HEK293T (cell line): Measurements from ENCODE around the gene CIDEA.

Experiments
- FOXA1 ChIP-seq: fragments of 450-650 bp; IDR thresholded peaks from 2 replicates; pipeline ENCODE4 v1.6.1; 2016; ENCODE audit warnings: mild to moderate bottlenecking
- TF ChIP-seq, protein P1 (sequence below): fragments of 450-650 bp; IDR thresholded peaks from 2 replicates; pipeline ENCODE4 v1.6.1; 2016

DNA sequence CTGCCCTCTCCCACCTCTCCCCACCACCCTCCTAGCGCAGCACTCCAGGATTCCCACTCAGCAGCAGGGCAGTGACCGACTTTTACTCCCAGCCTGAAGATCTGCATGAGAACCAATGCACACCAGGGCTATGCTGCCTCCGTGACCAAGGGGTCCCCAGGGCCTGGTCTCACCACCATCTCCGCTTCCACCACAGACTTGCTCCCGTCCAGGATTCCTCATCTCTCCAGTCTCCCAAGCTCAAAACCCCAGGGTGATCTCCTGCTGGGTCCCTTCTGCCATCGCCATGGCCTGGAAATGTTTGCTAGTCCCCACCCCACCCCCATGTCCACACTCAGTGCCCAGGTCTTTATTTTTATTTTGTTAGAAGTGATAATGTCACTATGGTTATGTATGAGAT lies 2.1 kb upstream of the CIDEA start:
- TF ChIP-seq, protein P1, sequence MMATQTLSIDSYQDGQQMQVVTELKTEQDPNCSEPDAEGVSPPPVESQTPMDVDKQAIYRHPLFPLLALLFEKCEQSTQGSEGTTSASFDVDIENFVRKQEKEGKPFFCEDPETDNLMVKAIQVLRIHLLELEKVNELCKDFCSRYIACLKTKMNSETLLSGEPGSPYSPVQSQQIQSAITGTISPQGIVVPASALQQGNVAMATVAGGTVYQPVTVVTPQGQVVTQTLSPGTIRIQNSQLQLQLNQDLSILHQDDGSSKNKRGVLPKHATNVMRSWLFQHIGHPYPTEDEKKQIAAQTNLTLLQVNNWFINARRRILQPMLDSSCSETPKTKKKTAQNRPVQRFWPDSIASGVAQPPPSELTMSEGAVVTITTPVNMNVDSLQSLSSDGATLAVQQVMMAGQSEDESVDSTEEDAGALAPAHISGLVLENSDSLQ: no peak
- no peak for TF ChIP-seq FOXA1
